ENCODE results near the gene TEX36.
"Not testable (repeated sequence)": the region's sequence is repeated elsewhere in the genome, so short reads cannot be mapped to it uniquely, and the experiment has no call there.

Gene TEX36

GRCh38 chr10:125683821-125684220 lies 858 bp upstream of the TEX36 start:
- no peak overlapping the region for H3K4me3 Mint-ChIP-seq
- no peaks in the 10 kb centered on the region for H3K36me3 Mint-ChIP-seq (ENCODE audit: insufficient read depth)
- no peaks in the 10 kb centered on the region for H3K9me3 Mint-ChIP-seq
- no peaks in the 10 kb centered on the region for H3K4me1 Mint-ChIP-seq (ENCODE audit: low read depth in 2 of 2)
- peaks cover 48 to 69% of the 10 kb centered on the region in 2 donors for H3K27me3 Mint-ChIP-seq
- H3K27ac Mint-ChIP-seq, result no peak overlapping the region
- DNase-seq (no peak), ATAC-seq (replicated peaks) (no peak)

- no peak overlapping the region for H3K27ac Mint-ChIP-seq
- H3K4me3 Mint-ChIP-seq, result no peak overlapping the region
- DNase-seq (no peak), ATAC-seq (replicated peaks) (no peak)
- H3K4me1 Mint-ChIP-seq (ENCODE audit: low read depth in 2 of 2), result no peaks in the 10 kb centered on the region
- peaks cover 6 to 15% of the 10 kb centered on the region in 2 donors for H3K9me3 Mint-ChIP-seq
- peaks cover 3% of the 10 kb centered on the region for H3K36me3 Mint-ChIP-seq (ENCODE audit: insufficient read depth)
- peaks cover 45 to 64% of the 10 kb centered on the region in 2 donors for H3K27me3 Mint-ChIP-seq
Observed at GRCh38 chr10:125679436-125679835, 3.5 kb downstream of the TEX36 start.

- Mint-ChIP-seq H3K4me1 (ENCODE audit: low read depth in 2 of 2) (no peaks in the 10 kb centered on the region), H3K27ac (no peak overlapping the region), H3K9me3 (peaks cover 10 to 23% of the 10 kb centered on the region in 2 donors), H3K36me3 (ENCODE audit: insufficient read depth) (peaks cover 3% of the 10 kb centered on the region), H3K4me3 (no peak overlapping the region), H3K27me3 (peaks cover 33 to 50% of the 10 kb centered on the region in 2 donors)
- DNase-seq (no peak), ATAC-seq (replicated peaks) (no peak)
Observed at GRCh38 chr10:125672884-125673283, 10.1 kb downstream of the TEX36 start.

- ATAC-seq (replicated peaks) (no peak), DNase-seq (no peak)
- no peak overlapping the region for H3K27ac Mint-ChIP-seq
Observed at GRCh38 chr10:125662584-125662983, 20.4 kb downstream of the TEX36 start.

GRCh38 chr10:125661941-125662515 lies 20.9 kb downstream of the TEX36 start:
- Mint-ChIP-seq H3K4me1 (ENCODE audit: low read depth in 2 of 2) (no peaks in the 10 kb centered on the region), H3K27me3 (peaks cover 38 to 49% of the 10 kb centered on the region in 2 donors), H3K36me3 (ENCODE audit: insufficient read depth) (no peaks in the 10 kb centered on the region), H3K27ac (no peak overlapping the region), H3K9me3 (peaks cover 3 to 15% of the 10 kb centered on the region in 2 donors), H3K4me3 (no peak overlapping the region)
- ATAC-seq (replicated peaks), result no peak
- no peak for DNase-seq

More at GRCh38 chr10:125662584-125662983, 20.4 kb downstream of the TEX36 start:
- Mint-ChIP-seq H3K4me3 (no peak overlapping the region), H3K36me3 (ENCODE audit: insufficient read depth) (no peaks in the 10 kb centered on the region), H3K4me1 (ENCODE audit: low read depth in 2 of 2) (no peaks in the 10 kb centered on the region), H3K27me3 (peaks cover 32 to 44% of the 10 kb centered on the region in 2 donors), H3K9me3 (peaks cover 3 to 15% of the 10 kb centered on the region in 2 donors)

GRCh38 chr10:125661431-125661940 lies 21.5 kb downstream of the TEX36 start:
- Mint-ChIP-seq H3K9me3 (peaks cover 3 to 14% of the 10 kb centered on the region in 2 donors), H3K27me3 (peaks cover 40 to 50% of the 10 kb centered on the region in 2 donors), H3K4me3 (no peak overlapping the region), H3K4me1 (ENCODE audit: low read depth in 2 of 2) (no peaks in the 10 kb centered on the region), H3K36me3 (ENCODE audit: insufficient read depth) (no peaks in the 10 kb centered on the region), H3K27ac (no peak overlapping the region)
- DNase-seq, result no peak
- ATAC-seq (replicated peaks), result no peak

- no peaks in the 10 kb centered on the region for H3K9me3 Mint-ChIP-seq
- no peaks in the 10 kb centered on the region for H3K4me1 Mint-ChIP-seq (ENCODE audit: low read depth in 2 of 2)
- peaks cover 20 to 33% of the 10 kb centered on the region in 2 donors for H3K27me3 Mint-ChIP-seq
- no peak overlapping the region for H3K4me3 Mint-ChIP-seq
- DNase-seq (no peak), ATAC-seq (replicated peaks) (no peak)
- H3K27ac Mint-ChIP-seq, result no peak overlapping the region
- H3K36me3 Mint-ChIP-seq (ENCODE audit: insufficient read depth), result no peaks in the 10 kb centered on the region
Observed at GRCh38 chr10:125659071-125659470, 23.9 kb downstream of the TEX36 start.

- H3K36me3 Mint-ChIP-seq (ENCODE audit: insufficient read depth), result no peaks in the 10 kb centered on the region
- no peaks in the 10 kb centered on the region for H3K9me3 Mint-ChIP-seq
- H3K27ac Mint-ChIP-seq, result no peak overlapping the region
- DNase-seq (no peak), ATAC-seq (replicated peaks) (no peak)
- H3K4me3 Mint-ChIP-seq, result no peak overlapping the region
- peaks cover 19 to 22% of the 10 kb centered on the region in 2 donors for H3K27me3 Mint-ChIP-seq
- no peaks in the 10 kb centered on the region for H3K4me1 Mint-ChIP-seq (ENCODE audit: low read depth in 2 of 2)
Observed at GRCh38 chr10:125656523-125656922, 26.4 kb downstream of the TEX36 start.

- peaks cover 30 to 31% of the 10 kb centered on the region in 2 donors for H3K27me3 Mint-ChIP-seq
- H3K4me1 Mint-ChIP-seq (ENCODE audit: low read depth in 2 of 2); H3K4me3 Mint-ChIP-seq; ATAC-seq (replicated peaks); H3K36me3 Mint-ChIP-seq (ENCODE audit: insufficient read depth); H3K27ac Mint-ChIP-seq; DNase-seq; H3K9me3 Mint-ChIP-seq: not testable (repeated sequence)
Observed at GRCh38 chr10:125653113-125653512, 29.9 kb downstream of the TEX36 start.

GRCh38 chr10:125646311-125646710 lies 36.7 kb downstream of the TEX36 start:
- no peaks in the 10 kb centered on the region for H3K36me3 Mint-ChIP-seq (ENCODE audit: insufficient read depth)
- H3K4me1 Mint-ChIP-seq (ENCODE audit: low read depth in 2 of 2), result no peaks in the 10 kb centered on the region
- no peak overlapping the region for H3K4me3 Mint-ChIP-seq
- H3K9me3 Mint-ChIP-seq, result peaks cover 0 to 3% of the 10 kb centered on the region in 2 donors
- DNase-seq (no peak), ATAC-seq (replicated peaks) (no peak)
- H3K27ac Mint-ChIP-seq, result no peak overlapping the region
- peaks cover 50 to 56% of the 10 kb centered on the region in 2 donors for H3K27me3 Mint-ChIP-seq

GRCh38 chr10:125641398-125641797 lies 41.6 kb downstream of the TEX36 start:
- Mint-ChIP-seq H3K4me1 (ENCODE audit: low read depth in 2 of 2) (no peaks in the 10 kb centered on the region), H3K27ac (no peak overlapping the region), H3K27me3 (peaks cover 59 to 66% of the 10 kb centered on the region in 2 donors), H3K9me3 (no peaks in the 10 kb centered on the region), H3K36me3 (ENCODE audit: insufficient read depth) (no peaks in the 10 kb centered on the region), H3K4me3 (no peak overlapping the region)
- DNase-seq (no peak), ATAC-seq (replicated peaks) (no peak)

GRCh38 chr10:125640653-125641052 lies 42.3 kb downstream of the TEX36 start:
- DNase-seq (no peak), ATAC-seq (replicated peaks) (no peak)
- H3K4me1 Mint-ChIP-seq (ENCODE audit: low read depth in 2 of 2), result no peaks in the 10 kb centered on the region
- no peaks in the 10 kb centered on the region for H3K36me3 Mint-ChIP-seq (ENCODE audit: insufficient read depth)
- H3K27me3 Mint-ChIP-seq, result peaks cover 59 to 66% of the 10 kb centered on the region in 2 donors
- no peaks in the 10 kb centered on the region for H3K9me3 Mint-ChIP-seq
- H3K27ac Mint-ChIP-seq, result no peak overlapping the region
- no peak overlapping the region for H3K4me3 Mint-ChIP-seq

GRCh38 chr10:125639846-125640245 lies 43.1 kb downstream of the TEX36 start:
- no peak overlapping the region for H3K27ac Mint-ChIP-seq
- H3K9me3 Mint-ChIP-seq, result no peaks in the 10 kb centered on the region
- H3K36me3 Mint-ChIP-seq (ENCODE audit: insufficient read depth), result no peaks in the 10 kb centered on the region
- peaks cover 58 to 66% of the 10 kb centered on the region in 2 donors for H3K27me3 Mint-ChIP-seq
- ATAC-seq (replicated peaks), result no peak
- H3K4me1 Mint-ChIP-seq (ENCODE audit: low read depth in 2 of 2), result no peaks in the 10 kb centered on the region
- no peak for DNase-seq
- H3K4me3 Mint-ChIP-seq, result no peak overlapping the region

GRCh38 chr10:125638555-125638954 lies 44.4 kb downstream of the TEX36 start:
- H3K4me1 Mint-ChIP-seq (ENCODE audit: low read depth in 2 of 2), result no peaks in the 10 kb centered on the region
- no peaks in the 10 kb centered on the region for H3K36me3 Mint-ChIP-seq (ENCODE audit: insufficient read depth)
- H3K9me3 Mint-ChIP-seq, result no peaks in the 10 kb centered on the region
- DNase-seq, result no peak
- no peak overlapping the region for H3K4me3 Mint-ChIP-seq
- no peak for ATAC-seq (replicated peaks)
- H3K27me3 Mint-ChIP-seq, result peaks cover 51 to 63% of the 10 kb centered on the region in 2 donors
- H3K27ac Mint-ChIP-seq, result no peak overlapping the region

Data from effector memory CD8-positive, alpha-beta T cell (primary cell).